ENCODE data around the gene NR1D1. TPM values are rescaled to one million over a fixed set of nuclear protein-coding genes. Genes with fewer than 3 reads are reported as not detected.

Gene NR1D1
- total and polyA plus RNA-seq, 2 of the 13 experiments (the other 11 are each of a cell fraction or from before 2014, with no cell fraction given), result 2.1 to 2.7 TPM

GRCh38 chr17:40113110-40113906 is 12.9 kb upstream of the NR1D1 start (continued):
- TF ChIP-seq ZFP90 (CRISPR knock-in tag; IDR thresholded peaks at IDR 0.05; ENCODE audit: borderline replicate concordance) (peak; percentile 63), ZNF530 (CRISPR knock-in tag; IDR thresholded peaks at IDR 0.05; ENCODE audit: low read depth) (no peak), TAF1 (CRISPR knock-in tag; IDR thresholded peaks at IDR 0.05) (peak; percentile 67), ZBTB39 (CRISPR knock-in tag; IDR thresholded peaks at IDR 0.05) (no peak), SP5 (CRISPR knock-in tag; IDR thresholded peaks at IDR 0.05; ENCODE audit: borderline replicate concordance, low read depth) (peak; percentile 30), KLF6 (CRISPR knock-in tag; IDR thresholded peaks at IDR 0.05) (peak; percentile 90), TEAD3 (CRISPR knock-in tag; optimal IDR thresholded peaks at IDR 0.05; ENCODE audit: borderline replicate concordance) (peak; percentile 50), NR3C1 (CRISPR knock-in tag; IDR thresholded peaks at IDR 0.05) (no peak), ZNF773 (CRISPR knock-in tag; IDR thresholded peaks at IDR 0.05; ENCODE audit: borderline replicate concordance) (no peak; the same call in 1 of the 2 replicates), HDAC2 (CRISPR knock-in tag; IDR thresholded peaks at IDR 0.05) (peak; percentile 65), ZNF335 (CRISPR knock-in tag; IDR thresholded peaks at IDR 0.05) (peak; percentile 78), TBP (CRISPR knock-in tag; IDR thresholded peaks at IDR 0.05) (no peak), CCAR2 (optimal IDR thresholded peaks at IDR 0.05; ENCODE audit: low read depth, low read length) (no peak), ZBTB21 (CRISPR knock-in tag; IDR thresholded peaks at IDR 0.05) (no peak), ZNF550 (CRISPR knock-in tag; IDR thresholded peaks at IDR 0.05; ENCODE audit: borderline replicate concordance) (no peak), ZNF597 (CRISPR knock-in tag; IDR thresholded peaks at IDR 0.05) (no peak), ZNF577 (CRISPR knock-in tag; IDR thresholded peaks at IDR 0.05; ENCODE audit: borderline replicate concordance, low read depth) (no peak), MEIS1 (CRISPR knock-in tag; IDR thresholded peaks at IDR 0.05; ENCODE audit: borderline replicate concordance) (peak; percentile 28), PITX1 (CRISPR knock-in tag; IDR thresholded peaks at IDR 0.05) (peak; percentile 32; the same call in 1 of the 2 replicates), MLX (CRISPR knock-in tag; IDR thresholded peaks at IDR 0.05) (peak; percentile 74)
- TF ChIP-seq, protein P1, sequence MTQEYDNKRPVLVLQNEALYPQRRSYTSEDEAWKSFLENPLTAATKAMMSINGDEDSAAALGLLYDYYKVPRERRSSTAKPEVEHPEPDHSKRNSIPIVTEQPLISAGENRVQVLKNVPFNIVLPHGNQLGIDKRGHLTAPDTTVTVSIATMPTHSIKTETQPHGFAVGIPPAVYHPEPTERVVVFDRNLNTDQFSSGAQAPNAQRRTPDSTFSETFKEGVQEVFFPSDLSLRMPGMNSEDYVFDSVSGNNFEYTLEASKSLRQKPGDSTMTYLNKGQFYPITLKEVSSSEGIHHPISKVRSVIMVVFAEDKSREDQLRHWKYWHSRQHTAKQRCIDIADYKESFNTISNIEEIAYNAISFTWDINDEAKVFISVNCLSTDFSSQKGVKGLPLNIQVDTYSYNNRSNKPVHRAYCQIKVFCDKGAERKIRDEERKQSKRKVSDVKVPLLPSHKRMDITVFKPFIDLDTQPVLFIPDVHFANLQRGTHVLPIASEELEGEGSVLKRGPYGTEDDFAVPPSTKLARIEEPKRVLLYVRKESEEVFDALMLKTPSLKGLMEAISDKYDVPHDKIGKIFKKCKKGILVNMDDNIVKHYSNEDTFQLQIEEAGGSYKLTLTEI (CRISPR knock-in tag; conservative IDR thresholded peaks at IDR 0.05), result no peak
- TF ChIP-seq, protein P2, sequence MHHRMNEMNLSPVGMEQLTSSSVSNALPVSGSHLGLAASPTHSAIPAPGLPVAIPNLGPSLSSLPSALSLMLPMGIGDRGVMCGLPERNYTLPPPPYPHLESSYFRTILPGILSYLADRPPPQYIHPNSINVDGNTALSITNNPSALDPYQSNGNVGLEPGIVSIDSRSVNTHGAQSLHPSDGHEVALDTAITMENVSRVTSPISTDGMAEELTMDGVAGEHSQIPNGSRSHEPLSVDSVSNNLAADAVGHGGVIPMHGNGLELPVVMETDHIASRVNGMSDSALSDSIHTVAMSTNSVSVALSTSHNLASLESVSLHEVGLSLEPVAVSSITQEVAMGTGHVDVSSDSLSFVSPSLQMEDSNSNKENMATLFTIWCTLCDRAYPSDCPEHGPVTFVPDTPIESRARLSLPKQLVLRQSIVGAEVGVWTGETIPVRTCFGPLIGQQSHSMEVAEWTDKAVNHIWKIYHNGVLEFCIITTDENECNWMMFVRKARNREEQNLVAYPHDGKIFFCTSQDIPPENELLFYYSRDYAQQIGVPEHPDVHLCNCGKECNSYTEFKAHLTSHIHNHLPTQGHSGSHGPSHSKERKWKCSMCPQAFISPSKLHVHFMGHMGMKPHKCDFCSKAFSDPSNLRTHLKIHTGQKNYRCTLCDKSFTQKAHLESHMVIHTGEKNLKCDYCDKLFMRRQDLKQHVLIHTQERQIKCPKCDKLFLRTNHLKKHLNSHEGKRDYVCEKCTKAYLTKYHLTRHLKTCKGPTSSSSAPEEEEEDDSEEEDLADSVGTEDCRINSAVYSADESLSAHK (CRISPR knock-in tag; IDR thresholded peaks at IDR 0.05; ENCODE audit: borderline replicate concordance), result no peak
